Measurements from ENCODE around the gene VPS4A.

The VPS4A gene

DNA sequence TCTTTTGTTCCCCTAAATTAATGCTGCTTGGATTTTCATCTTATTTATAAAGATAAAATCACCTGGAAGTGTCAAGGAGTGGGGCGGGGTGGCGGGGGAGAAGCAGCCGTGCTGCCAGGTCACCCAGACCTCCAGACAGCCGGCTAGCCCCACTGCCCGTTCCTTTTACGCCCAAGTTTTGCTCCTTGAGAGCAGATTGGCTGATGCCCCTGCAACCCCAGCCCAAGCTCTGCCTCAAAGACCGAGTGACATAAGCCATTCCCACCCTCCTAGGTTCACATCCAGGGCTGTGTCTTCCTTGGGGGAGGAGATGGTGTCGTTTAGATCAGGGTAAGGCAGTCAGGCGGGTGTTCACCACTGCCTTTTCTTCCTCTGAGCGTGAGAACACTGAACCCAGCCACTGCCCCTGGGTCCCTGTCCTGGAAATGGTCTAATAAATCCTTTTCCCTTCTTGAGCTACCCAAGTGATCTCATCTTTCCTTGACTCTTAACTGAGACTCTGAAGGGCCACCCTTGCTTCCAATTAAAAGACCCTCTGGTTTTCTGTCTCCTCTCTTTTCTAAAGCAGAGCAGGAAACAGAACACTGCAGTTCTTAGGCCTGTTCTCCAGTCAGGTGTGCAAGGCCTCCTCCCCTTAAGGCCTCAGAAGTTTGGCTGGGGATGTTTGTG is 13.6 kb downstream of the VPS4A start:
- in situ Hi-C loops (cut with HindIII; ENCODE audit: low sequenced_read_pairs) = loop anchor here (5.0 kb wide), 1 partner anchor 97 kb away; no protein-coding TSS in a partner anchor

- in situ Hi-C loops (cut with HindIII; ENCODE audit: low sequenced_read_pairs) = loop anchor here (5.0 kb wide), 1 partner anchor 98 kb away; no protein-coding TSS in a partner anchor
Observed at GRCh38 chr16:69325784-69326171, 14.6 kb downstream of the VPS4A start.

GRCh38 chr16:69326172-69326873 is 15.2 kb downstream of the VPS4A start:
- in situ Hi-C loops (cut with HindIII; ENCODE audit: low sequenced_read_pairs) = loop anchor here (5.0 kb wide), 1 partner anchor 99 kb away; no protein-coding TSS in a partner anchor

- in situ Hi-C loops (cut with HindIII; ENCODE audit: low sequenced_read_pairs) = loop anchor here (5.0 kb wide), 1 partner anchor 100 kb away; no protein-coding TSS in a partner anchor
Observed at GRCh38 chr16:69327585-69328310, 16.6 kb downstream of the VPS4A start.

GRCh38 chr16:69328854-69329316 is 17.7 kb downstream of the VPS4A start:
- in situ Hi-C loops (cut with HindIII; ENCODE audit: low sequenced_read_pairs) = loop anchor here (5.0 kb wide), 1 partner anchor 102 kb away; no protein-coding TSS in a partner anchor

DNA sequence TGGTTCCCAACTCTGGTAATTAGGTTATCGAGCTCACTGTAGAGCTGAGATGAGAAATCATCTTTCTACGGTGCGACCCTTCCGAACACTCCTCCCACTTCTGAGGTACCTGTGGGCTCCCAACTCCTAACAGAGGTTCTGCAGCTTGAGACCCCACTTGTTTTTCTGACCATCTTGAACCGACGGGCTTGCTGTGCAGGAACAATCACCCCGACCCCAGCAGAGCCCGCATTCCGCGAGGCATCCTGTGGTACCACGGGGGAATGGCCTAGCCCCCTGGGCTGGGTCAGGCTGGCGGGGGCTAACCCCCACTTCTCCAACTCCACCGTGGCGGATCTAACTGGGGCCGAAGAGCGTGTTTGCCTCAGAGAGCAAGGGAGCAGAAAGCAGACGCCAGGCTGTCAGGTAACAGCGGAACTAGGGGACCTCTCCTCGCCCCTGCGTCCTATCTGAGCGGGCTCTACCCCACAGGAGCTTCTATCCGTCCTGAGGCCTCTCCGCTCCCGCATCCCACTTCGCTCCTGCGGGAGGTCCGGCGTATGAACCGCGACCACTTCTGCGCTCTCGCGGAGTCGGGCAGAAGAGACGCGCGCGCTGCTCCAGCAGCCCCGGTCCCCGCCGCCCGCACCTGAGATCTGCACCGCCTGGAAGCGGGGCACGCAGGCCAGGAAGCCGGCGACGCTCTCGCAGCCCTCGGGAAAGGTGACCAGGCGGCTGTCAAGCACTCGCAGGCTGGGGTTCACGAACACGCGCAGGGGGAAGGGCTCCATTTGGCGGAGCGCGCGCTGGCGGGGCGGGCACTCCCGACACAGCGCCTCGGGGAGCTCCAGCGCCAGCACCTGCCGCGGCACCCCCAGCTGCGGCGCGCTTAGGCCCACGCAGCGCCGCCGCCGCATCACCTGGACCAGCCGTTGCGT is 18.5 kb downstream of the VPS4A start:
- in situ Hi-C loops (cut with HindIII; ENCODE audit: low sequenced_read_pairs) = loop anchor here (5.0 kb wide), 1 partner anchor 102 kb away; no protein-coding TSS in a partner anchor

DNA sequence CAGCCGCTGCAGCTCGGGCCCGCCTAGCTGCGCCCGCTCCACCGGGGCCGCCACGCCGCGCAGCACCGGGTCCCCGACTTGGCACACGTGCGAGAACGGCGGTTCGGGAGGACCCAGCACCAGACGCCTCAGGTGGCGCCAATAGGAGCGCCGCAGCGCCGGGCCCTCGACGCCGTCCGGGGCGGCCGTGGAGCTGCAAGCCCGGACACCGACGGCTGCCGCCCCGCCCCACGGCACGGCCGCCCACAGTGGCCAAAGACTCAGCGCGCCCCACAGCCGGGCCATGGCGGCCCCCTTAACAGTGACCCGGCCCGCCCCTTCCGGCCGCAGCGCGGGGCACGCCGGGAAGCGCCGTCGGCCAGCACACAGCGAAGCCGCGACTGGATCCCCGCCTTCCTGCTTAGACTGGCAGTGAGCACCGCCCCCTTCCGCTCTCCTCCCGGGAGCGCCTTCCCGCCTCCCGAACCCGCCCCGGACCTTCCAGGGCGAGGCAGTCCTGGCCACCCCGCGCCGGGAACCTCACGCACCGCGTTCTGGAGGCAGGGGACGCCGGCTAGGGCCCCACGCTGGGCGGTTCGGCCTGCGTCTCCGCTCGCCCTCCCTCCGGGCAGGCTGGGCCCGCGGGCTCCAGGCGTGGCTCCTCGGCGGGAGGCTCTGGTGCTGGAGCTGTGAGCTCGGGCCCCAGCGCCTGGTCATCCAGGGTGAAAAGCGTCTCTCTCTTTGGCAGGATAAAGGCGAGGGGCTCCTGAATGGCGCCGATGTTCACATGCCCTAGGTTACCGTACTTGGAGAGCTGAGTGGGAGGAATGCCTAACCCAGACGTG is 19.3 kb downstream of the VPS4A start, which contains the start of gene PDF:
TSS of gene PDF (minus strand) at position 303 of the 824 bp plus-strand sequence. CDS start at position 285, 18 bp downstream.
- in situ Hi-C loops (cut with HindIII; ENCODE audit: low sequenced_read_pairs) = no loop called here

- in situ Hi-C loops (cut with HindIII; ENCODE audit: low sequenced_read_pairs) = loop anchor here (5.0 kb wide), 1 partner anchor 48 kb away; no protein-coding TSS in a partner anchor
Observed at GRCh38 chr16:69334696-69335095, 23.5 kb downstream of the VPS4A start.

- in situ Hi-C loops (cut with HindIII; ENCODE audit: low sequenced_read_pairs) = loop anchor here (5.0 kb wide), 1 partner anchor 44 kb away; no protein-coding TSS in a partner anchor
Observed at GRCh38 chr16:69338557-69339288, 27.6 kb downstream of the VPS4A start.

DNA sequence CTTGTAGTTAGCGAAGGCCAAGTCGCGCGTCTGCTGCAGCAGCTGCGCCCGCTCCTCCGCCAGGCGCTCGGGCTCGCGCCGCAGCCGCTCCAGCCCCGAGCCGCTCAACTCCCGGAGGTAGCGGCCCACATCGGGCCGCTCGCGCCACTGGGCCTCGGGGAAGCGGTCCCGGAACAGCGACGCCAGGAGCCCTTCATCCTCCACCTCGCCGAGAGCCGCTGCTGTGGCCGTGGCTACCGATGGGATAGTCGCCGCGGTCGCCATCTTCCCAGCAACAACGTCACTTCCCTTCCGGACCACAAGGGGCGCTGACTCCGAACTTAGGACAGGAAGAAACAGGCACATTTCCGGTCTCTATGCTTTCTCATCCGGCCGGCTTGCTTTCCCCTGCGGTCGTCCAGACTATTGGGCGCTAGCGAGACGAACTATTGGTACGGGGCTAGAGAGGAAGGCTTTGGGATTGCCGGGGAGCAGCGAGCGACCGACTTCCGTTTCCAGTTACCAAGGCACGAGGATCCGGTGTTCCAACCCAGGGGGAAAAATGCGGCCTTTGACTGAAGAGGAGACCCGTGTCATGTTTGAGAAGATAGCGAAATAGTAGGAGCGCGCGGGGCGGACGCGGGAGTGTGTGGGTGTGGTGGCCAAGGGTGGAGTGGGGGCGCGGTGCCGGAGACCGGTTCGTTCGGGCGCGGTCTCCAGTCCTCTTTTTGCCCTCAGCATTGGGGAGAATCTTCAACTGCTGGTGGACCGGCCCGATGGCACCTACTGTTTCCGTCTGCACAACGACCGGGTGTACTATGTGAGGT is 28.3 kb downstream of the VPS4A start, which contains the start of the genes COG8 and NIP7:
TSS of gene COG8 (minus strand) at position 276 of the 806 bp plus-strand sequence. CDS start at position 264, 12 bp downstream.
TSS of gene NIP7 (plus strand) at position 484 of the 806 bp plus-strand sequence. CDS start at position 542, 58 bp downstream.
- in situ Hi-C loops (cut with HindIII; ENCODE audit: low sequenced_read_pairs) = loop anchor here (5.0 kb wide), 1 partner anchor 43 kb away; no protein-coding TSS in a partner anchor

GRCh38 chr16:69340095-69340644 is 29.0 kb downstream of the VPS4A start:
- in situ Hi-C loops (cut with HindIII; ENCODE audit: low sequenced_read_pairs) = no loop called here

DNA sequence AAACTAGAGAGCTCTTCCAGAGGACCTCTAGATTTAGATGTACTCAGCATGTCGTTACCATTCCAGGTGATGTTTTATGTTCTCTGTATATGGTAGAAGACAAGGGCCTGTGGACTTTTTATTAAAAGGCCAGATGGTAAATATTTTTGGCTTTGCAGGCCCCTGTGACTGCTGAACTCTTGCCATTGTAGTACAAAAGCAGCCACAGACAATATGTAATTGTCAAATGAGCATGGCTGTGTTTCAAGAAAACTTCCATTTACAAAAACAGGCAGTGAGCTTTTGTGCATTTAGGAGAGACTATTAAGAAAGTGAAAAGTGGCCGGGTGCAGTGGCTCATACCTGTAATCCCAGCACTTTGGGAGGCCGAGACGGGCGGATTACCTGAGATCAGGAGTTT is 33.0 kb downstream of the VPS4A start:
- in situ Hi-C loops (cut with HindIII; ENCODE audit: low sequenced_read_pairs) = no loop called here

GRCh38 chr16:69345923-69346322 is 34.8 kb downstream of the VPS4A start:
- in situ Hi-C loops (cut with HindIII; ENCODE audit: low sequenced_read_pairs) = no loop called here

- in situ Hi-C loops (cut with HindIII; ENCODE audit: low sequenced_read_pairs) = no loop called here
Observed at GRCh38 chr16:69346683-69347082, 35.5 kb downstream of the VPS4A start.

GRCh38 chr16:69348222-69348621 is 37.1 kb downstream of the VPS4A start:
- in situ Hi-C loops (cut with HindIII; ENCODE audit: low sequenced_read_pairs) = no loop called here

GRCh38 chr16:69349536-69349935 is 38.4 kb downstream of the VPS4A start:
- in situ Hi-C loops (cut with HindIII; ENCODE audit: low sequenced_read_pairs) = no loop called here
